ENCODE measurements around the gene IL4I1.

IL4I1 gene

GRCh38 chr19:49895566-49896297 is 955 bp downstream of the IL4I1 start:
- DNase-seq (ENCODE audit: low read depth in 2 of 2) = no peak

- no peak for DNase-seq (ENCODE audit: low read depth in 2 of 2)
These were observed 1.7 kb downstream of the IL4I1 start for GRCh38 chr19:49894879-49895565.

- no peak for DNase-seq (ENCODE audit: low read depth in 2 of 2)
These were observed 2.5 kb downstream of the IL4I1 start for GRCh38 chr19:49894011-49894664.

GRCh38 chr19:49892716-49893115 is 4.0 kb downstream of the IL4I1 start:
- no peak for DNase-seq (ENCODE audit: low read depth in 2 of 2)

- no peak for DNase-seq (ENCODE audit: low read depth in 2 of 2)
These were observed 5.3 kb downstream of the IL4I1 start for GRCh38 chr19:49891393-49891792.

GRCh38 chr19:49890349-49891311 is 6.1 kb downstream of the IL4I1 start:
- no peak for DNase-seq (ENCODE audit: low read depth in 2 of 2)

- no peak for DNase-seq (ENCODE audit: low read depth in 2 of 2)
These were observed 6.9 kb downstream of the IL4I1 start for GRCh38 chr19:49889687-49890348.

- DNase-seq (ENCODE audit: low read depth in 2 of 2) = no peak
These were observed 7.5 kb downstream of the IL4I1 start for GRCh38 chr19:49889038-49889686.

- DNase-seq (ENCODE audit: low read depth in 2 of 2) = no peak
These were observed 8.2 kb downstream of the IL4I1 start for GRCh38 chr19:49888510-49888824.

GRCh38 chr19:49887665-49888509 is 8.8 kb downstream of the IL4I1 start:
- no peak for DNase-seq (ENCODE audit: low read depth in 2 of 2)

GRCh38 chr19:49887037-49887664 is 9.5 kb downstream of the IL4I1 start:
- DNase-seq (ENCODE audit: low read depth in 2 of 2) = no peak

GRCh38 chr19:49884760-49885159 is 11.9 kb downstream of the IL4I1 start:
- DNase-seq (ENCODE audit: low read depth in 2 of 2) = no peak

- DNase-seq (ENCODE audit: low read depth in 2 of 2) = no peak
These were observed 12.6 kb downstream of the IL4I1 start for GRCh38 chr19:49884109-49884508.

- no peak for DNase-seq (ENCODE audit: low read depth in 2 of 2)
These were observed 13.6 kb downstream of the IL4I1 start for GRCh38 chr19:49883094-49883493.

- no peak for DNase-seq (ENCODE audit: low read depth in 2 of 2)
These were observed 14.0 kb downstream of the IL4I1 start for GRCh38 chr19:49882643-49883042.

- no peak for DNase-seq (ENCODE audit: low read depth in 2 of 2)
These were observed 14.9 kb downstream of the IL4I1 start for GRCh38 chr19:49881672-49882394.

GRCh38 chr19:49881186-49881585 is 15.5 kb downstream of the IL4I1 start:
- no peak for DNase-seq (ENCODE audit: low read depth in 2 of 2)

- DNase-seq (ENCODE audit: low read depth in 2 of 2) = no peak
These were observed 16.4 kb downstream of the IL4I1 start for GRCh38 chr19:49880162-49880869.
